ENCODE results near the gene BRF1.

- no peak for TF ChIP-seq GATA2 (IDR thresholded peaks at IDR 0.05; ENCODE audit: low read depth, low read length)
- TF ChIP-seq GATA3 (IDR thresholded peaks at IDR 0.05; ENCODE audit: low read depth, low read length), result no peak
Measured at GRCh38 chr14:105172476-105172875, 128.3 kb downstream of the BRF1 start.

All from SH-SY5Y (cell line).